NT2/D1 (cell line): ENCODE results near the gene OCSTAMP.

ENCODE experiments used
- SUZ12 ChIP-seq: IDR thresholded peaks from 2 replicates; pipeline ENCODE4 v1.6.1; 2011; ENCODE audit not compliant: insufficient read length, insufficient read depth; ENCODE audit errors: extremely low read depth
- ZNF274 ChIP-seq: IDR thresholded peaks from 2 replicates; pipeline ENCODE4 v1.6.1; 2011; ENCODE audit warnings: mild to moderate bottlenecking, low read depth, low read length

GRCh38 chr20:46576774-46577395, 26.4 kb upstream of the OCSTAMP start:
- TF ChIP-seq ZNF274, result no peak
- TF ChIP-seq SUZ12, result no peak
